Measurements from ENCODE around the gene IFRD2. TPM values are rescaled to one million over a fixed set of nuclear protein-coding genes. Genes with fewer than 3 reads are reported as not detected.
"Not testable (repeated sequence)": the region's sequence is repeated elsewhere in the genome, so short reads cannot be mapped to it uniquely, and the experiment has no call there.

Gene IFRD2
- total and polyA plus RNA-seq, 5 donors: 50.9 to 67.6 (median 54.2) TPM

- Histone ChIP-seq H3K9me3 (ENCODE audit: control insufficient read depth, low read length) (no peaks in the 10 kb centered on the region), H3K4me3 (ENCODE audit: low read length) (no peak overlapping the region), H3K27ac (ENCODE audit: low read length) (peak overlapping the region; percentile 84), H3K4me1 (ENCODE audit: control insufficient read depth, insufficient read depth, low read length) (peaks cover 18% of the 10 kb centered on the region), H3K27me3 (ENCODE audit: control insufficient read depth, insufficient read depth) (no peaks in the 10 kb centered on the region)
- DNase-seq (peak; percentile 80 to 93 (median 93)), ATAC-seq (peak; percentile 38 to 62)
- WGBS: 26% methylated on average over 7 of the region's 7 CpGs
- intact Hi-C loops (cut with DNase I): no loop called here
Observed at GRCh38 chr3:50264383-50264963, 27.8 kb downstream of the IFRD2 start.

- intact Hi-C loops (cut with DNase I): no loop called here
- Histone ChIP-seq H3K4me3 (ENCODE audit: low read length) (no peak overlapping the region), H3K9me3 (ENCODE audit: control insufficient read depth, low read length) (no peaks in the 10 kb centered on the region), H3K27ac (ENCODE audit: low read length) (peak overlapping the region; percentile 34), H3K4me1 (ENCODE audit: control insufficient read depth, insufficient read depth, low read length) (peaks cover 18% of the 10 kb centered on the region), H3K27me3 (ENCODE audit: control insufficient read depth, insufficient read depth) (no peaks in the 10 kb centered on the region)
- ATAC-seq: no peak
- 61% methylated on average over 6 of the region's 6 CpGs for WGBS
- peak in 1 of 3 donors; percentile 65 for DNase-seq
Observed at GRCh38 chr3:50263478-50264382, 28.5 kb downstream of the IFRD2 start.

DNA sequence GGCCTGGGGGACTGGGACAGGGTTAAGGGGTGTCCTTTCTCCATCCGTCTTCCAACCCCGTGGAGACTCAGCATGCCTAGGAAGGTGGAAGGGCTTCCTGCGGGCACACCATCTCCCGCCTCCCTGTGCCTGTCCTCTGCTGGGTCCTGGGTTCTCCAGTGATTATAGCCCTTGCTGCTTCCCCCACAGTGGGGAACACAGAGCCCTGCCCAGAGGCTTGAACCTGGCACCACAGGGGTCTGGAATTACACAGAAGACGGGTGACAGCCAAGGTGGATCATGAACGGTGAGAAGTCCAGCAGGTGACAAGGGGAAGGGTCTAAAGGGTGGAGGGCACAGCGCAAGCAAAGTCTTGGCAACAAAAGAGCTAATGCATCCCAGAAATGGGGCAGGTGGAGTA, 29.5 kb downstream of the IFRD2 start:
- no peaks in the 10 kb centered on the region for H3K9me3 ChIP-seq (ENCODE audit: control insufficient read depth, low read length)
- intact Hi-C loops (cut with DNase I): no loop called here
- H3K27me3 ChIP-seq (ENCODE audit: control insufficient read depth, insufficient read depth): no peaks in the 10 kb centered on the region
- DNase-seq: no peak
- no peak overlapping the region for H3K4me3 ChIP-seq (ENCODE audit: low read length)
- H3K27ac ChIP-seq (ENCODE audit: low read length): peak overlapping the region; percentile 46
- peaks cover 17% of the 10 kb centered on the region for H3K4me1 ChIP-seq (ENCODE audit: control insufficient read depth, insufficient read depth, low read length)
- 80% methylated on average over 7 of the region's 7 CpGs for WGBS
- no peak for ATAC-seq

DNA sequence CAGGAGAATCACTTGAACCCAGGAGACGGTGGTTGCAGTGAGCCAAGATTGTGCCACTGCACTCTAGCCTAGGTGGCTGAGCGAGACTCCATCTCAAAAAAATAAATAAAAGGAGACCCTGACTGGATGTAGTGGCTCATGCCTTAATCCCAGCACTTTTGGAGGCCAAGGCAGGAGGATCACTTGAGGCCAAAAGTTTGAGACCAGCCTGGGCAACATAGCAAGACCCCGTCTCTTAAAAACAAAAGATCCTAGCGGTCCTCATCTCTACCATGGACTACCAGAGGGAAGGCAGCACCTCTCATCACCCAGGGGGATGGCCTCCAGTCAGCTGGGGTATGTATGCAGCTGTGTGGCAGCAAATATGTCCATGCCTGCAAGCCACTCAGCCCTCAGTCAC, 30.0 kb downstream of the IFRD2 start:
- WGBS: 98% methylated on average over 4 of the region's 4 CpGs
- H3K27me3 ChIP-seq (ENCODE audit: control insufficient read depth, insufficient read depth); intact Hi-C loops (cut with DNase I); H3K9me3 ChIP-seq (ENCODE audit: control insufficient read depth, low read length); H3K27ac ChIP-seq (ENCODE audit: low read length); ATAC-seq; H3K4me3 ChIP-seq (ENCODE audit: low read length); DNase-seq: not testable (repeated sequence)
- H3K4me1 ChIP-seq (ENCODE audit: control insufficient read depth, insufficient read depth, low read length): peaks cover 17% of the 10 kb centered on the region

GRCh38 chr3:50261505-50261904, 30.7 kb downstream of the IFRD2 start:
- H3K4me1 ChIP-seq (ENCODE audit: control insufficient read depth, insufficient read depth, low read length): peaks cover 17% of the 10 kb centered on the region
- no peaks in the 10 kb centered on the region for H3K9me3 ChIP-seq (ENCODE audit: control insufficient read depth, low read length)
- H3K27ac ChIP-seq (ENCODE audit: low read length): peak overlapping the region; percentile 88
- H3K4me3 ChIP-seq (ENCODE audit: low read length): no peak overlapping the region
- intact Hi-C loops (cut with DNase I): no loop called here
- no peaks in the 10 kb centered on the region for H3K27me3 ChIP-seq (ENCODE audit: control insufficient read depth, insufficient read depth)
- ATAC-seq: no peak
- DNase-seq: peak in 1 of 3 donors; percentile 54
- 35% methylated on average over 2 of the region's 2 CpGs for WGBS

DNA sequence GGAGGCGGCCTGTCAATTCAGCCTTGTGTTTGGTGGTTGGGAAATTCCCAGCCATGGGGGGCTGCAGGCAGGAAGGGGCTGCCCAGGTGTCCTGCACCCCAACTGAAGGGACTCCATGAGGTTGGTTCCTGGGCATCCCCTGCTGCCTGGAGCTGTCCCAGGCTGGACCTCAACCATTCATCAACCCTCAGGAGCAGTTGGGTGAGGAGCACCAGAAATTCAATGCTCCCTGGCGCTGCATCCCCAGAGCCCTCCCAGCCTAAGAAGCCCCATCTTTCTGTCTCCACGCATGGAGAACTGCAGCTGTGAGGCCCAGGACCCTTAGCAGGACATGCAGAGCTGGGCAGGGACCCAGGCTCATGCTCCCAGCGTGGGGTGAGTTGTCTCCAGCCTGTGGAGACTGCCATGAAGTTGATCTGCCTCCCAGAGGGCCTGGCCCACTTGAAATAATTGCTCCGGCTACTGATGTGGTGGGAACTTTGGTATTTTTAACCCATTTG, 31.2 kb downstream of the IFRD2 start:
- no peak for ATAC-seq
- peak overlapping the region; percentile 88 for H3K27ac ChIP-seq (ENCODE audit: low read length)
- intact Hi-C loops (cut with DNase I): no loop called here
- H3K9me3 ChIP-seq (ENCODE audit: control insufficient read depth, low read length): no peaks in the 10 kb centered on the region
- peak in 1 of 3 donors; percentile 66 for DNase-seq
- peaks cover 17% of the 10 kb centered on the region for H3K4me1 ChIP-seq (ENCODE audit: control insufficient read depth, insufficient read depth, low read length)
- no peaks in the 10 kb centered on the region for H3K27me3 ChIP-seq (ENCODE audit: control insufficient read depth, insufficient read depth)
- WGBS: 48% methylated on average over 5 of the region's 5 CpGs
- peak overlapping the region; percentile 53 for H3K4me3 ChIP-seq (ENCODE audit: low read length)

DNA sequence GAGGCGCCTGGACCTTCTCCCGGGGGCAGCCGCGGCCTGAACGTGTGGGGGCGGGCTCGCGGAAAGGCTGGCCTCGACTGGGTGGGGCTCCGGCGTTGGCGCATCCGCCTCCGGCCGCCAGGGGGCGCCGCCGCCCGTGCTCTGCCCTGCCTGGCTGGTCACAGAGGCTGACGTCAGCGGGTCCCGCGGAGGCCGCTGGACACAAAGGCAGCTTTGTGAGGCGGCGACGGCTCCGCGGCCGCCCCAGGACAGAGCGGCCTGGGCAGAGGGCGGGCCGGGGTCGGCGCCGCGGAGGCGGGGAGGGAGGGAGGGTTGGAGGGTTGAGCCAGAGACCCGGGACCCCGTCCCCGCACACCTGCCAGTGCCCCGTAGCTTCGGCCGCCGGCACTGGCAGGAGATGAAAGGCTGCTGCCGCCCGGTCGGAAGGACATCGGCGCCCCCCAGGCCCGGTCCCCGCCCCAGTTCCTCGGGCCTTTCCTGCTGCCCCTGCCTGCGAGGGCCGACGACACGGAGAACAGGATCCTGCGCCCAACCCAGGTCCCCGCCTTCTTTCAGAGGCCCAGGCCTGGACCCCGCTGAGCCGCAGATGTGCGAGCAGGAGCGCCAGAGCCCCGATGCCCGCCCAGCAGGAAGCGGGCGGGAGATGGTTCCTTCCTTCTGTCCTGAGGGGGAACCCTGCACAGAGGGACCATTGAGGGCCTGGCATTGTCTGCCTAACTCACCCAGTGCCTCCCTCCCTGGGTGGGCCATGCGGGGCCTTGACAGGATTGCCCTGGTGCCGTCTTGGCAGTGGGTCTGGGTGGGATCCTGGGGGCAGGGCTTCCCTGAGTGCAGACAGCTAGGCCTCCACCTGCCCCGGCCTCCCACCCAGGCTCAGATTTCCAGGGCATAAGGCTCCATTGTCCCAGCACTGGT, 31.9 kb downstream of the IFRD2 start:
- no peaks in the 10 kb centered on the region for H3K27me3 ChIP-seq (ENCODE audit: control insufficient read depth, insufficient read depth)
- under 1% methylated on average over 70 of the region's 70 CpGs for WGBS
- H3K4me1 ChIP-seq (ENCODE audit: control insufficient read depth, insufficient read depth, low read length): peaks cover 12% of the 10 kb centered on the region
- DNase-seq (peak; percentile 96 to 99 (median 98)), ATAC-seq (peak; percentile 77 to 87)
- intact Hi-C loops (cut with DNase I): no loop called here
- H3K4me3 ChIP-seq (ENCODE audit: low read length): peak overlapping the region; percentile 53
- peak overlapping the region; percentile 88 for H3K27ac ChIP-seq (ENCODE audit: low read length)
- H3K9me3 ChIP-seq (ENCODE audit: control insufficient read depth, low read length): no peaks in the 10 kb centered on the region

GRCh38 chr3:50259432-50260026, 32.7 kb downstream of the IFRD2 start:
- 54% methylated on average over 18 of the region's 18 CpGs for WGBS
- peak in 1 of 3 donors; percentile 30 for DNase-seq

GRCh38 chr3:50258979-50259378, 33.2 kb downstream of the IFRD2 start:
- no peaks in the 10 kb centered on the region for H3K27me3 ChIP-seq (ENCODE audit: control insufficient read depth, insufficient read depth)
- H3K27ac ChIP-seq (ENCODE audit: low read length): no peak overlapping the region
- ATAC-seq (no peak), DNase-seq (peak in 1 of 3 donors; percentile 63)
- H3K9me3 ChIP-seq (ENCODE audit: control insufficient read depth, low read length): no peaks in the 10 kb centered on the region
- no peak overlapping the region for H3K4me3 ChIP-seq (ENCODE audit: low read length)
- WGBS: 80% methylated on average over 16 of the region's 16 CpGs
- H3K4me1 ChIP-seq (ENCODE audit: control insufficient read depth, insufficient read depth, low read length): peaks cover 13% of the 10 kb centered on the region
- intact Hi-C loops (cut with DNase I): no loop called here

More at GRCh38 chr3:50259432-50260026, 32.7 kb downstream of the IFRD2 start:
- Histone ChIP-seq H3K4me1 (ENCODE audit: control insufficient read depth, insufficient read depth, low read length) (peaks cover 10% of the 10 kb centered on the region), H3K27me3 (ENCODE audit: control insufficient read depth, insufficient read depth) (no peaks in the 10 kb centered on the region), H3K4me3 (ENCODE audit: low read length) (no peak overlapping the region), H3K9me3 (ENCODE audit: control insufficient read depth, low read length) (no peaks in the 10 kb centered on the region), H3K27ac (ENCODE audit: low read length) (peak overlapping the region; percentile 79)
- intact Hi-C loops (cut with DNase I): no loop called here
- ATAC-seq: peak in 1 of 2 donors; percentile 0

- WGBS: 81% methylated on average over 17 of the region's 17 CpGs
- no peak overlapping the region for H3K4me3 ChIP-seq (ENCODE audit: low read length)
- intact Hi-C loops (cut with DNase I): no loop called here
- ATAC-seq: no peak
- peaks cover 14% of the 10 kb centered on the region for H3K4me1 ChIP-seq (ENCODE audit: control insufficient read depth, insufficient read depth, low read length)
- no peaks in the 10 kb centered on the region for H3K9me3 ChIP-seq (ENCODE audit: control insufficient read depth, low read length)
- no peaks in the 10 kb centered on the region for H3K27me3 ChIP-seq (ENCODE audit: control insufficient read depth, insufficient read depth)
- no peak for DNase-seq
- H3K27ac ChIP-seq (ENCODE audit: low read length): peak overlapping the region; percentile 22
Observed at GRCh38 chr3:50258029-50258680, 34.1 kb downstream of the IFRD2 start.

Measured in right cardiac atrium (tissue), 5 donors.